Right cardiac atrium (tissue), 5 donors: ENCODE results near the gene PTGR1. TPM values are rescaled to one million over a fixed set of nuclear protein-coding genes. Genes with fewer than 3 reads are reported as not detected.

Experiments used
- ATAC-seq, 2 donors: fragments of 200-7000 bp; cut with Tn5 transposase; one replicate each; pipeline versions ENCODE4 v1.8.0 to v1.9.1; 2020; ENCODE audit warnings: moderate library complexity in 2 of 2, mild to moderate bottlenecking in 1 of 2
- DNase-seq, 3 donors: peaks; one replicate each; pipeline ENCODE4 v3.0.0-alpha.2; 2020
- H3K27ac ChIP-seq: one replicate; pipeline ENCODE4 v1.5.1; 2013; ENCODE audit warnings: mild to moderate bottlenecking, low read length, control low read depth, moderate library complexity
- H3K27me3 ChIP-seq: one replicate; pipeline ENCODE4 v1.6.1; 2013; ENCODE audit not compliant: control insufficient read depth, insufficient read depth
- H3K4me1 ChIP-seq: one replicate; pipeline ENCODE4 v1.6.1; 2013; ENCODE audit warnings: low read length; ENCODE audit not compliant: control insufficient read depth, insufficient read depth
- H3K4me3 ChIP-seq: one replicate; pipeline ENCODE4 v1.5.1; 2013; ENCODE audit warnings: low read length, control low read depth
- H3K9me3 ChIP-seq: one replicate; pipeline ENCODE4 v1.6.1; 2013; ENCODE audit warnings: low read length; ENCODE audit not compliant: control insufficient read depth
- WGBS: extraction: QIAGEN DNeasy Blood & Tissue Kit; methylation state at CpG from one replicate; pipeline ENCODE4 v1.1.7; 2013; 5-methylcytosine and 5-hydroxymethylcytosine counted together
- intact Hi-C, 4 donors: fragments of 100-400 bp; cut with DNase I; formaldehyde crosslinking; loops; one replicate each; pipeline versions ENCODE4 v1.11.0 to v1.14.0; 2022 to 2023
- polyA plus RNA-seq: library from polyadenylated mRNA; stranded (reverse); fragments of 200-250 nt; gene quantifications from one replicate; pipeline ENCODE4 v1.2.3, GENCODE V29; 2013
- total RNA-seq, 4 donors: library from RNA; stranded (reverse); fragmentation: NEBNext Ultra II Directional; extraction: Animal tissue kit (Norgen Biotek cat#: 25700); gene quantifications; one replicate each; pipeline ENCODE4 v1.2.1, GENCODE V29; 2021
- donor health status: healthy with polysubstance abuse.
- donor health status: DM: no; HTN: yes; CAD: no.
- donor health status: DM: no; HTN: no; CAD: no.
- donor health status: DM: no; HTN: yes; CAD: no; lungs with severe emphysema.
- donor health status: DM: yes; HTN: yes; CAD: no.

Gene PTGR1
- total and polyA plus RNA-seq, 5 donors = 22.4 to 52.0 (median 31.5) TPM

GRCh38 chr9:111533099-111533790 is 66.2 kb downstream of the PTGR1 start:
- no peak overlapping the region for H3K4me3 ChIP-seq
- intact Hi-C loops = no loop called here
- ATAC-seq = no peak

GRCh38 chr9:111531716-111532115 is 67.7 kb downstream of the PTGR1 start:
- Histone ChIP-seq H3K27ac (no peak overlapping the region), H3K27me3 (no peaks in the 10 kb centered on the region), H3K9me3 (no peaks in the 10 kb centered on the region), H3K4me1 (no peaks in the 10 kb centered on the region), H3K4me3 (no peak overlapping the region)
- intact Hi-C loops = no loop called here
- DNase-seq (no peak), ATAC-seq (no peak)
- 99% methylated on average over 4 of the region's 4 CpGs for WGBS

More at GRCh38 chr9:111533099-111533790, 66.2 kb downstream of the PTGR1 start:
- no peak for DNase-seq
- Histone ChIP-seq H3K4me1 (no peaks in the 10 kb centered on the region), H3K27me3 (no peaks in the 10 kb centered on the region), H3K9me3 (peaks cover 7% of the 10 kb centered on the region), H3K27ac (no peak overlapping the region)
- 94% methylated on average over 5 of the region's 5 CpGs for WGBS

GRCh38 chr9:111529787-111530186 is 69.7 kb downstream of the PTGR1 start:
- H3K27me3 ChIP-seq = no peaks in the 10 kb centered on the region
- DNase-seq = no peak
- no peaks in the 10 kb centered on the region for H3K9me3 ChIP-seq
- no peaks in the 10 kb centered on the region for H3K4me1 ChIP-seq
- no peak for ATAC-seq
- H3K27ac ChIP-seq = no peak overlapping the region
- no peak overlapping the region for H3K4me3 ChIP-seq
- intact Hi-C loops = loop anchor here in 1 of 4 donors (10.0 kb wide), 1 partner anchor 85 kb away; no protein-coding TSS in a partner anchor
- 31% methylated on average over 2 of the region's 2 CpGs for WGBS

- no peaks in the 10 kb centered on the region for H3K27me3 ChIP-seq
- DNase-seq = no peak
- intact Hi-C loops = loop anchor here in 1 of 4 donors (10.0 kb wide), 1 partner anchor 83 kb away; no protein-coding TSS in a partner anchor
- H3K4me3 ChIP-seq = no peak overlapping the region
- H3K9me3 ChIP-seq = no peaks in the 10 kb centered on the region
- no peak for ATAC-seq
- 90% methylated on average over 2 of the region's 2 CpGs for WGBS
- no peaks in the 10 kb centered on the region for H3K4me1 ChIP-seq
- no peak overlapping the region for H3K27ac ChIP-seq
Observed at GRCh38 chr9:111527347-111527746, 72.1 kb downstream of the PTGR1 start.

- Histone ChIP-seq H3K4me3 (peak within 1 kb of the TSS; percentile 57), H3K27me3 (no peaks in the 10 kb centered on the region), H3K4me1 (no peaks in the 10 kb centered on the region), H3K9me3 (no peaks in the 10 kb centered on the region), H3K27ac (no peak within 1 kb of the TSS)
- under 1% methylated on average over 66 of the region's 66 CpGs for WGBS
- ATAC-seq (peak; percentile 90 to 94), DNase-seq (peak; percentile 85 to 94 (median 94))
- intact Hi-C loops = loop anchor here in 1 of 4 donors (10.0 kb wide), 1 partner anchor 81 kb away; no protein-coding TSS in a partner anchor
Observed at GRCh38 chr9:111525056-111525977, 74.1 kb downstream of the PTGR1 start, which contains the start of gene ZNF483. Gene ZNF483, plus strand, starts transcription at chr9:111525179. Its CDS starts 2,217 bp downstream, at chr9:111527396.

- 31% methylated on average over 7 of the region's 7 CpGs for WGBS
- Histone ChIP-seq H3K4me1 (no peaks in the 10 kb centered on the region), H3K27me3 (no peaks in the 10 kb centered on the region), H3K9me3 (no peaks in the 10 kb centered on the region), H3K4me3 (peak overlapping the region; percentile 57), H3K27ac (no peak overlapping the region)
- ATAC-seq (no peak), DNase-seq (no peak)
- intact Hi-C loops = loop anchor here in 1 of 4 donors (10.0 kb wide), 1 partner anchor 80 kb away; no protein-coding TSS in a partner anchor
Observed at GRCh38 chr9:111524731-111525055, 74.8 kb downstream of the PTGR1 start.

- H3K4me3 ChIP-seq = no peak overlapping the region
- H3K27me3 ChIP-seq = no peaks in the 10 kb centered on the region
- no peaks in the 10 kb centered on the region for H3K9me3 ChIP-seq
- no peaks in the 10 kb centered on the region for H3K4me1 ChIP-seq
- no peak overlapping the region for H3K27ac ChIP-seq
- ATAC-seq (no peak), DNase-seq (no peak)
- intact Hi-C loops = no loop called here
- WGBS = 78% methylated on average over 2 of the region's 2 CpGs
Observed at GRCh38 chr9:111516061-111516465, 83.4 kb downstream of the PTGR1 start.

- DNase-seq = no peak
- no peak for ATAC-seq
- Histone ChIP-seq H3K27me3 (no peaks in the 10 kb centered on the region), H3K4me3 (no peak overlapping the region), H3K27ac (no peak overlapping the region), H3K4me1 (no peaks in the 10 kb centered on the region), H3K9me3 (no peaks in the 10 kb centered on the region)
- intact Hi-C loops = no loop called here
Observed at GRCh38 chr9:111514967-111515366, 84.5 kb downstream of the PTGR1 start.

Other genes starting within 250 kb of the PTGR1 start
- 10 to 100 TPM; 85.4 to 99.1 (median 90.5) TPM for gene ECPAS, start 115.3 kb downstream of the PTGR1 start, total RNA-seq
- gene ECPAS, start 115.3 kb downstream of the PTGR1 start, polyA plus RNA-seq = 24.3 TPM
- 10 to 100 TPM in 3 of 4 donors, 1 to 10 TPM in 1; 9.6 to 14.7 (median 10.7) TPM for gene ZNF483, start 74.5 kb downstream of the PTGR1 start, total RNA-seq
- gene ZNF483, start 74.5 kb downstream of the PTGR1 start, polyA plus RNA-seq = 1.5 TPM
- gene DNAJC25, start 31.7 kb upstream of the PTGR1 start, total RNA-seq = 1 to 10 TPM; 4.4 to 7.2 (median 5.8) TPM
- gene DNAJC25, start 31.7 kb upstream of the PTGR1 start, polyA plus RNA-seq = 5.0 TPM
- 10 to 100 TPM; 24.7 to 31.9 (median 29.4) TPM for gene GNG10, start 62.0 kb upstream of the PTGR1 start, total RNA-seq
- 41.9 TPM for gene GNG10, start 62.0 kb upstream of the PTGR1 start, polyA plus RNA-seq
- gene SHOC1, start 195.3 kb upstream of the PTGR1 start, total RNA-seq = not detected
- gene SHOC1, start 195.3 kb upstream of the PTGR1 start, polyA plus RNA-seq = not detected